H9 (cell line): ENCODE results near the gene GIT1. TPM values are rescaled to one million over a fixed set of nuclear protein-coding genes. Genes with fewer than 3 reads are reported as not detected.

Source experiments
- DNase-seq: peaks from one replicate; pipeline ENCODE4 v3.0.0-alpha.2; 2017
- H2AFZ ChIP-seq: one replicate; pipeline ENCODE4 v1.6.1; 2013; ENCODE audit warnings: mild to moderate bottlenecking, low read length, control low read depth, moderate library complexity
- H2AK5ac ChIP-seq: 2 replicates; pipeline ENCODE4 v1.6.1; 2013; ENCODE audit warnings: low read length, control low read depth, mixed read lengths; ENCODE audit not compliant: insufficient read length
- H2BK120ac ChIP-seq: one replicate; pipeline ENCODE4 v1.6.1; 2013; ENCODE audit warnings: low read depth, mild to moderate bottlenecking, low read length, control low read depth, inconsistent platforms; ENCODE audit not compliant: poor library complexity, severe bottlenecking
- H2BK12ac ChIP-seq: 2 replicates; pipeline ENCODE4 v1.6.1; 2013; ENCODE audit warnings: low read length, control low read depth, mixed read lengths, low read depth; ENCODE audit not compliant: insufficient read length
- H2BK15ac ChIP-seq: 2 replicates; pipeline ENCODE4 v1.6.1; 2013; ENCODE audit warnings: low read depth, low read length, control low read depth
- H2BK20ac ChIP-seq: one replicate; pipeline ENCODE4 v1.6.1; 2013; ENCODE audit warnings: low read depth, mild to moderate bottlenecking, low read length, control low read depth, inconsistent platforms; ENCODE audit not compliant: poor library complexity, severe bottlenecking
- H2BK5ac ChIP-seq: 2 replicates; pipeline ENCODE4 v1.6.1; 2013; ENCODE audit warnings: low read length, control low read depth, mixed read lengths; ENCODE audit not compliant: insufficient read length
- H3K14ac ChIP-seq: 2 replicates; pipeline ENCODE4 v1.6.1; 2013; ENCODE audit warnings: low read length, control low read depth; ENCODE audit not compliant: insufficient read depth
- H3K18ac ChIP-seq: 2 replicates; pipeline ENCODE4 v1.6.1; 2013; ENCODE audit warnings: low read depth, mild to moderate bottlenecking, mixed read lengths, low read length, control low read depth; ENCODE audit not compliant: insufficient read length
- H3K23ac ChIP-seq: 2 replicates; pipeline ENCODE4 v1.6.1; 2013; ENCODE audit warnings: low read length, control low read depth, mixed read lengths, low read depth; ENCODE audit not compliant: insufficient read length
- H3K23me2 ChIP-seq: 2 replicates; pipeline ENCODE4 v1.6.1; 2013; ENCODE audit warnings: low read depth, mild to moderate bottlenecking, mixed read lengths, low read length, control low read depth; ENCODE audit not compliant: insufficient read length, poor library complexity, severe bottlenecking
- H3K27ac ChIP-seq: 2 replicates; pipeline ENCODE4 v1.5.1; 2013; ENCODE audit warnings: low read length, control low read depth, mixed read lengths, low read depth; ENCODE audit not compliant: insufficient read length
- H3K27me3 ChIP-seq: 2 replicates; pipeline ENCODE4 v1.6.1; 2013; ENCODE audit warnings: low read length, control low read depth, inconsistent platforms; ENCODE audit not compliant: insufficient read depth
- H3K4ac ChIP-seq: 2 replicates; pipeline ENCODE4 v1.6.1; 2013; ENCODE audit warnings: low read depth, mild to moderate bottlenecking, control low read depth, inconsistent platforms, low read length, moderate library complexity
- H3K4me1 ChIP-seq: 2 replicates; pipeline ENCODE4 v1.6.1; 2013; ENCODE audit warnings: low read length, control low read depth, inconsistent platforms; ENCODE audit not compliant: insufficient read depth
- H3K4me2 ChIP-seq: 2 replicates; pipeline ENCODE4 v1.6.1; 2013; ENCODE audit warnings: low read length, control low read depth, mixed read lengths; ENCODE audit not compliant: insufficient read length, insufficient read depth
- H3K56ac ChIP-seq: 2 replicates; pipeline ENCODE4 v1.6.1; 2013; ENCODE audit warnings: low read depth, mild to moderate bottlenecking, mixed read lengths, low read length, control low read depth; ENCODE audit not compliant: insufficient read length
- H3K79me1 ChIP-seq: 2 replicates; pipeline ENCODE4 v1.6.1; 2013; ENCODE audit warnings: low read depth, mild to moderate bottlenecking, moderate library complexity, low read length, control low read depth, inconsistent platforms; ENCODE audit not compliant: insufficient read depth, poor library complexity, severe bottlenecking
- H3K79me2 ChIP-seq: 2 replicates; pipeline ENCODE4 v1.6.1; 2013; ENCODE audit warnings: low read length, control low read depth, inconsistent platforms; ENCODE audit not compliant: insufficient read depth
- H3K9ac ChIP-seq: 2 replicates; pipeline ENCODE4 v1.6.1; 2013; ENCODE audit warnings: low read length, control low read depth, mixed read lengths; ENCODE audit not compliant: insufficient read length; ENCODE audit errors: extremely low read depth
- H3K9me3 ChIP-seq: one replicate; pipeline ENCODE4 v1.6.1; 2013; ENCODE audit warnings: low read depth, low read length, inconsistent platforms; ENCODE audit not compliant: control insufficient read depth
- H3T11ph ChIP-seq: one replicate; pipeline ENCODE4 v1.6.1; 2013; ENCODE audit warnings: mild to moderate bottlenecking, low read length, control low read depth, inconsistent platforms
- H4K20me1 ChIP-seq: one replicate; pipeline ENCODE4 v1.6.1; 2013; ENCODE audit not compliant: control insufficient read depth, insufficient read length, insufficient read depth
- H4K5ac ChIP-seq: 2 replicates; pipeline ENCODE4 v1.6.1; 2013; ENCODE audit warnings: low read depth, mild to moderate bottlenecking, mixed read lengths, low read length, control low read depth; ENCODE audit not compliant: insufficient read length
- H4K8ac ChIP-seq: replicated peaks from 2 replicates; pipeline ENCODE4 v1.6.1; 2013; ENCODE audit warnings: low read length, control low read depth, mixed read lengths, low read depth; ENCODE audit not compliant: insufficient read length
- H4K91ac ChIP-seq: 2 replicates; pipeline ENCODE4 v1.6.1; 2013; ENCODE audit warnings: low read depth, mild to moderate bottlenecking, moderate library complexity, mixed read lengths, low read length, control low read depth; ENCODE audit not compliant: insufficient read length
- H3K27ac Mint-ChIP-seq, 3 experiments: 2 replicates in 2 of 3; 3 replicates in 1 of 3; pipeline ENCODE4 v1.8.0; 2020 to 2021; ENCODE audit warnings: mixed read lengths in 3 of 3, mild to moderate bottlenecking in 1 of 3, moderate library complexity in 1 of 3
- H3K27me3 Mint-ChIP-seq: 2 replicates; pipeline ENCODE4 v1.8.0; 2021; ENCODE audit warnings: low read depth, mild to moderate bottlenecking, moderate library complexity, mixed read lengths
- H3K36me3 Mint-ChIP-seq, 3 experiments: 2 replicates in 2 of 3; 3 replicates in 1 of 3; pipeline ENCODE4 v1.8.0; 2020 to 2021; ENCODE audit warnings: low read depth in 3 of 3, mixed read lengths in 3 of 3; ENCODE audit not compliant: insufficient read depth in 1 of 3
- H3K4me1 Mint-ChIP-seq, 2 experiments: 2 replicates each; pipeline ENCODE4 v1.8.0; 2020; ENCODE audit warnings: mixed read lengths in 2 of 2
- H3K4me3 Mint-ChIP-seq, 2 experiments: 2 replicates in 1 of 2; 3 replicates in 1 of 2; pipeline ENCODE4 v1.8.0; 2020 to 2021; ENCODE audit warnings: mild to moderate bottlenecking in 2 of 2, mixed read lengths in 2 of 2, moderate library complexity in 1 of 2
- H3K9me3 Mint-ChIP-seq, 2 experiments: 2 replicates in 1 of 2; 3 replicates in 1 of 2; pipeline ENCODE4 v1.8.0; 2020; ENCODE audit warnings: mild to moderate bottlenecking in 2 of 2, mixed read lengths in 2 of 2, moderate library complexity in 1 of 2
- CTCF ChIP-seq: fragments of 200-600 bp; sonication (generic); conservative IDR thresholded peaks from 3 replicates; pipeline ENCODE4 v1.8.0; 2021; ENCODE audit warnings: antibody characterized with exemption, mild to moderate bottlenecking
- WGBS: extraction: QIAGEN DNeasy Blood & Tissue Kit; methylation state at CpG from one replicate; pipeline ENCODE4 v1.1.7; 2013; ENCODE audit warnings: missing lambda C conversion rate, low lambda C conversion rate, mixed read lengths; ENCODE audit not compliant: insufficient read length; ENCODE audit errors: extremely low coverage; 5-methylcytosine and 5-hydroxymethylcytosine counted together
- total RNA-seq: library from RNA; stranded (reverse); gene quantifications from 2 replicates; pipeline ENCODE4 v1.2.1, GENCODE V29; 2021

The GIT1 gene
- total RNA-seq, 1 experiment from 2014 or later, result 47.4 TPM

- H3K27ac Mint-ChIP-seq, result no peak overlapping the region
Observed at GRCh38 chr17:29582254-29582765, 7.1 kb downstream of the GIT1 start.

More at GRCh38 chr17:29582254-29582765, 7.1 kb downstream of the GIT1 start:
- Histone ChIP-seq H3K27ac (no peak overlapping the region), H3K4me1 (peaks cover 12% of the 10 kb centered on the region; the same call in 1 of the 2 replicates), H2BK120ac (no peak overlapping the region), H4K20me1 (no peaks in the 10 kb centered on the region), H3K4ac (no peak overlapping the region), H4K91ac (no peak overlapping the region), H3K18ac (no peak overlapping the region), H2BK20ac (no peak overlapping the region), H3K23me2 (no peaks in the 10 kb centered on the region), H3T11ph (no peak overlapping the region), H3K9ac (no peak overlapping the region), H3K79me2 (peaks cover 10% of the 10 kb centered on the region; the same call in 1 of the 2 replicates), H3K9me3 (no peaks in the 10 kb centered on the region), H3K79me1 (peaks cover 4% of the 10 kb centered on the region), H2BK5ac (no peak overlapping the region), H4K8ac (no peak overlapping the region), H3K14ac (no peak overlapping the region; the same call in 1 of the 2 replicates), H3K4me2 (no peak overlapping the region), H3K27me3 (no peaks in the 10 kb centered on the region), H2AFZ (no peak overlapping the region), H3K23ac (no peak overlapping the region), H2AK5ac (no peak overlapping the region), H3K56ac (no peak overlapping the region), H4K5ac (no peak overlapping the region), H2BK15ac (no peak overlapping the region), H2BK12ac (no peak overlapping the region)
- H3K27me3 Mint-ChIP-seq, result no peaks in the 10 kb centered on the region
- H3K4me1 Mint-ChIP-seq, result peaks cover 17 to 34% of the 10 kb centered on the region in 2 experiments
- WGBS, result no CpG with 5 or more reads among the region's 10 CpGs
- peaks cover 20 to 57% (median 47%) of the 10 kb centered on the region in 3 experiments for H3K36me3 Mint-ChIP-seq
- TF ChIP-seq CTCF, result no peak
- no peak overlapping the region; a peak in 1 of 5 replicates for H3K4me3 Mint-ChIP-seq
- DNase-seq, result no peak
- H3K9me3 Mint-ChIP-seq, result no peaks in the 10 kb centered on the region
